T-helper 17 cell (primary cell): ENCODE data around the gene ZGPAT. TPM values are rescaled to one million over a fixed set of nuclear protein-coding genes. Genes with fewer than 3 reads are reported as not detected.
A peak's percentile ranks its signal among the peaks of the same experiment; 100 is the strongest.
"Not testable (repeated sequence)": the region's sequence is repeated elsewhere in the genome, so short reads cannot be mapped to it uniquely, and the experiment has no call there.

Source experiments
- ATAC-seq: fragments of 150-1000 bp; cut with Tn5 transposase; 2 replicates; pipeline ENCODE4 v1.10.0; 2021; ENCODE audit warnings: mild to moderate bottlenecking, moderate library complexity
- DNase-seq, 3 donors: peaks; one replicate each; pipeline versions ENCODE4 v3.0.0 to v3.0.0-alpha.2; 2020 to 2021
- H3K9me3 ChIP-seq: one replicate; pipeline ENCODE4 v1.7.0; 2013; ENCODE audit warnings: low read length, mild to moderate bottlenecking; ENCODE audit not compliant: control insufficient read depth, poor library complexity, severe bottlenecking
- H3K27ac Mint-ChIP-seq: one replicate; pipeline ENCODE4 v1.8.0; 2022; ENCODE audit warnings: mild to moderate bottlenecking, moderate library complexity, mixed read lengths
- H3K27me3 Mint-ChIP-seq: one replicate; pipeline ENCODE4 v1.8.0; 2022; ENCODE audit warnings: mixed read lengths
- H3K36me3 Mint-ChIP-seq: one replicate; pipeline ENCODE4 v1.8.0; 2022; ENCODE audit warnings: low read depth, mixed read lengths
- H3K4me1 Mint-ChIP-seq: one replicate; pipeline ENCODE4 v1.8.0; 2022; ENCODE audit warnings: mild to moderate bottlenecking, mixed read lengths
- H3K4me3 Mint-ChIP-seq: one replicate; pipeline ENCODE4 v1.8.0; 2022; ENCODE audit warnings: mild to moderate bottlenecking, moderate library complexity, mixed read lengths
- total RNA-seq, 4 donors: library from RNA in 2 of 4; stranded (reverse) in 2 of 4; gene quantifications; one replicate each; pipeline ENCODE4 v1.2.3 and lab custom pipeline; 2022 to 2026

The ZGPAT gene
- total RNA-seq, 2 donors from 2014 or later: 35.0 to 39.8 TPM

DNA sequence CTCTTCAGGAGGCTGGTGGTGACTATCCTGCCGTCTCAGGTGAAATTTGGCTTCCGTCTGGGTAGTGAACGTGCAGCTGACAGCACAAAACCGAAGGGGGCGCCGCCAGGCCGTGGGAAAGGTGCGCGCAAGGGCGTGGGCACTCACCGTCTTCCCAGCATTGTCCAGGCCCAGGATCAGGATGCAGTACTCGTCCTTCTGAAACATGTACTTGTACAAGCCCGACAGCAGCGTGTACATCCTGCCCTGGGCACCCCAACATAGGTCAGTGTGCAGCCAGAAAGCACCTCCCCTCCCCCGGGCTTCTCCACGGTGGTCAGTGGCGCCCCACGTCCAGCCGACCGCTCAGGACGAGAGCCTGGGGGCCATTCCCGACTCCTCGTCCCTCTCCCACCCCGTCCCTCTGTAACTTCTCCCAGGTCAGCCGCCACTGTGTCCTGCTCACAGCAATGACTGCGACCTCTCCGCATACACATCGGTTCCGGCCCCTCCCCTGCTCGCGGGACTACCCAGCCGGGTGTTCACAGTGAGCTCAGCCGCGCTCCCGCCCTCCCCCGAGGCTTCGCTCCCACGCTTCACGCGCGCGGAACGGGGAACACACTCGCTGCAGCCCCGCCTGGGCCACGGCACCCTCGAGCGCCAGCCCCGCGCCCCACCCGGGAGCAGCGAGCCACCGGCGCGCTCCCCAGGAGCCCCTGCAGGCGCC is 834 bp upstream of the ZGPAT start:
- peaks cover 2% of the 10 kb centered on the region for H3K36me3 Mint-ChIP-seq
- no peaks in the 10 kb centered on the region for H3K27me3 Mint-ChIP-seq
- ATAC-seq (peak; percentile 70), DNase-seq (peak; percentile 41 to 54 (median 53))
- peaks cover 29% of the 10 kb centered on the region for H3K4me1 Mint-ChIP-seq
- H3K4me3 Mint-ChIP-seq: peak overlapping the region; percentile 89
- H3K9me3 ChIP-seq: no peaks in the 10 kb centered on the region
- peak overlapping the region; percentile 88 for H3K27ac Mint-ChIP-seq

DNA sequence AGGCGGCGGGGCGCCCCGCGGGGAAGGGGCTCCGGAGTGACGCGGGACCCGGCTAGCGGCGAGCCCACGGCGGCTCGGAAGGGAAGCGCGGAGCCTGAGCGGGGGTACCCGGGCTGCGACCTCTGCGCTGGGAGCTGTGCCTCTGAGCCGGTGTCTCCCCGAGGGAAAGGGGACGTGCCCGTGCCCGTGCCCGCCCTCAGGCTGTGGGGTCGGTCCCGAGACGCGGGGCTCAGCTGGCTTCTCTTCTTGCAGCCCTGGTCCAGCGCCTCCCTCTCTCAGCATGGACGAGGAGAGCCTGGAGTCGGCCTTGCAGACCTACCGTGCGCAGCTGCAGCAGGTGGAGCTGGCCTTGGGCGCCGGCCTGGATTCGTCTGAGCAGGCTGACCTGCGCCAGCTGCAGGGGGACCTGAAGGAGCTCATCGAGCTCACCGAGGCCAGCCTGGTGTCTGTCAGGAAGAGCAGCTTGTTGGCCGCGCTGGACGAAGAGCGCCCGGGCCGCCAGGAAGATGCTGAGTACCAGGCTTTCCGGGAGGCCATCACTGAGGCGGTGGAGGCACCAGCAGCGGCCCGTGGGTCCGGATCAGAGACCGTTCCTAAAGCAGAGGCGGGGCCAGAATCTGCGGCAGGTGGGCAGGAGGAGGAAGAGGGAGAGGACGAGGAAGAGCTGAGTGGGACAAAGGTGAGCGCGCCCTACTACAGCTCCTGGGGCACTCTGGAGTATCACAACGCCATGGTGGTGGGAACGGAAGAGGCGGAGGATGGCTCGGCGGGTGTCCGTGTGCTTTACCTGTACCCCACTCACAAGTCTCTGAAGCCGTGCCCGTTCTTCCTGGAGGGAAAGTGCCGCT is 686 bp downstream of the ZGPAT start:
- Mint-ChIP-seq H3K4me1 (peaks cover 26% of the 10 kb centered on the region), H3K27me3 (no peaks in the 10 kb centered on the region), H3K4me3 (peak overlapping the region; percentile 89), H3K27ac (peak overlapping the region; percentile 73), H3K36me3 (peaks cover 3% of the 10 kb centered on the region)
- DNase-seq (no peak), ATAC-seq (no peak)
- no peaks in the 10 kb centered on the region for H3K9me3 ChIP-seq

DNA sequence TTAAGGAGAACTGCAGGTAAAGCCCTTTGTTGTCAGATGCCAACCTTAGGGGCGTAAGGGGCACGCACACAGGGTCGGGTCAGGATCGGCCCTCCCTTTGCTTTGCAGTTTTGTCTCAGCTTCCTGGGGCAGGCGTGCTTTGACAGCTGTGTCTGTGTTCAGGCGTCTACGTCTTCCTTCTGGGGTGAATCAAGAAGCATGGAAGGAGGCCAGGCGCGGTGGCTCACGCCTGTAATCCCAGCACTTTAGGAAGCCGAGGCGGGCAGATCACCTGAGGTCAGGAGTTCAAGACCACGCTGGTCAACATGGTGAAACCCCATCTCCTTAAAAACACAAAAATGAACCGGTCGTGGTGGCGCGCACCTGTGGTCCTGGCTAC is 1.3 kb downstream of the ZGPAT start:
- ATAC-seq: no peak
- H3K27me3 Mint-ChIP-seq: no peaks in the 10 kb centered on the region
- peak overlapping the region; percentile 73 for H3K27ac Mint-ChIP-seq
- peak overlapping the region; percentile 89 for H3K4me3 Mint-ChIP-seq
- no peaks in the 10 kb centered on the region for H3K9me3 ChIP-seq
- DNase-seq: no peak
- peaks cover 26% of the 10 kb centered on the region for H3K4me1 Mint-ChIP-seq
- peaks cover 3% of the 10 kb centered on the region for H3K36me3 Mint-ChIP-seq

DNA sequence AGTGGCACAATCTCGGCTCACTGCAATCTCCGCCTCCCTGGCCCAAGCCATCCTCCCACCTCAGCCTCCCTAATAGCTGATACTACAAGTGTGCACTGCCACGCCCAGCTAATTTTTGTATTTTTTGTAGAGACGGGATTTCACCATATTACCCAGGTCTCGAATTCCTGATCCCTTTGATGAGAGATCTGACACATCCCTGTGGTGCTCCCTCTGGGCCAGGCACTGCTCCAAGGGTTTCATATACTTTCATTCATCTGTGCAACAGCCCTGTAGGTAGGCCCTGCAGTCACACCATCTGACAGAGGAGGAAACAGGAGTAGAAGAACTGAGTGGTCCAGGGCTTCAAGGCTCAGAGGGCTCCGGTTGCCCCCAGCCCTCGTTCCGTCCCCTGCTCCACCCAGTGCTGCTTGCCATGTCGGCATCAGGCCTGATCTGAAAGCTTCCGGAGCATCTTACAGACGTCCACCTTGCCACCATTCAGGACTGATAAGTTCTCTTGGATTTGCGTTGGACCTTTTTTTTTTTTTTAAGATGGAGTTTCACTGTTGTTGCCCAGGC is 3.3 kb downstream of the ZGPAT start:
- peaks cover 5% of the 10 kb centered on the region for H3K36me3 Mint-ChIP-seq
- H3K4me3 Mint-ChIP-seq: peak overlapping the region; percentile 64
- no peaks in the 10 kb centered on the region for H3K27me3 Mint-ChIP-seq
- ATAC-seq: no peak
- DNase-seq: no peak
- H3K9me3 ChIP-seq: peaks cover 4% of the 10 kb centered on the region
- peaks cover 27% of the 10 kb centered on the region for H3K4me1 Mint-ChIP-seq
- peak overlapping the region; percentile 24 for H3K27ac Mint-ChIP-seq

DNA sequence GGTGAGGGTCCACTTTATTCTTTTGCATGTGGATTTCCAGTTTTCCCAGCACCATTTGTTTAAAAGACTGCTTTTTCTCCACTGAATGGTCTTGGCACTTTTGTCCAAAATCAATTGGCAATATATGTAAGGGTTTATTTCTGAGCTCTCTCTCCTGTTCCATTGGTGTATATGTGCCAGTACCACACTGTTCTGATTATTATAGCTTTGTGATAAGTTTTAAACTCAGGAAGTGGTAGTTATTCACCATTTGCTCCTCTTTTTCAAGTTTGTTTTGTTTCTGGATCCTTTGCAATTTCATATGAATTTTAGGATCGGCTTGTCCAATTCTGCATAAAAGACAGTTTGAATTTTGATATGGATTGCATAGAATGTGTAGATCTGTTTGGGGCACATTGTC is 4.4 kb downstream of the ZGPAT start:
- H3K36me3 Mint-ChIP-seq: peaks cover 5% of the 10 kb centered on the region
- H3K27ac Mint-ChIP-seq: no peak overlapping the region
- DNase-seq (no peak), ATAC-seq (no peak)
- peaks cover 26% of the 10 kb centered on the region for H3K4me1 Mint-ChIP-seq
- H3K4me3 Mint-ChIP-seq: peak overlapping the region; percentile 2
- H3K9me3 ChIP-seq: peaks cover 4% of the 10 kb centered on the region
- H3K27me3 Mint-ChIP-seq: no peaks in the 10 kb centered on the region

DNA sequence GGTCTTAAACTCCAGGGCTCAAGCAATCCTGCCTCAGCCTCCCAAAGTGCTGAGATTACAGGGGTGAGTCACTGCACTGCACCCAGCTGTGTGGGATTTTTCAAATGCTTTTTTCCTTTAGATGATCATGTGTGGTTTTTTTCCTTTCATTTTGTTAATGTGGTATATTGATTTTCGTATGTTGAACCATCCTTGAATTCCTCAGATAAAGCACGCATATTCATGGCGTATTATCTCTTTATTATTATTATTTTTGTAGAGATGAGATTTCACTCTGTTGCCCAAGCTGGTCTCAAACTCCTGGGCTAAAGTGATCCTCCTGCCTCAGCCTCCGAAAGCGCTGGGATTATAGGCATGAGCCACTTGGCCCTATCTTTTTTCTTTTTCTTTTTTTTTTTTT is 7.0 kb downstream of the ZGPAT start:
- no peaks in the 10 kb centered on the region for H3K27me3 Mint-ChIP-seq
- H3K9me3 ChIP-seq: peaks cover 4% of the 10 kb centered on the region
- no peak overlapping the region for H3K27ac Mint-ChIP-seq
- ATAC-seq (no peak), DNase-seq (no peak)
- H3K36me3 Mint-ChIP-seq: peaks cover 12% of the 10 kb centered on the region
- H3K4me1 Mint-ChIP-seq: peaks cover 23% of the 10 kb centered on the region
- no peak overlapping the region for H3K4me3 Mint-ChIP-seq

DNA sequence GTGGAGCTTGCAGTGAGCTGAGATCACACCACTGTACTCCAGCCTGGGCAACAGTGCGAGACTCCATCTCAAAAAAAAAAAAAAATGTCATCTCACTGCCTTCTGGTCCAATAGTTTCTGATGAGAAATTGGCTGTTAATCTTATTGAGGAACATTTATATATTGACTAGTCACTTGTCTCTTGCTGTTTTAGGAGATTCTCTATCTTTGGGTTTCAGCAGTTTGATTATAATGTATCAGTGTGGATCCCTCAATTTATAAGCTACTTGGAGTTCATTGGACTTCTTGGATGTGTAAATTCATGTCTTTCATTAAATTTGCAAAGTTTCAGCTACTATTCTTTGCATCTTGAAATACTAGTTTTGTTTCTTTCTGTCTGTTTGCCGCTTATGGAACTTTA is 11.2 kb downstream of the ZGPAT start:
- ATAC-seq: no peak

DNA sequence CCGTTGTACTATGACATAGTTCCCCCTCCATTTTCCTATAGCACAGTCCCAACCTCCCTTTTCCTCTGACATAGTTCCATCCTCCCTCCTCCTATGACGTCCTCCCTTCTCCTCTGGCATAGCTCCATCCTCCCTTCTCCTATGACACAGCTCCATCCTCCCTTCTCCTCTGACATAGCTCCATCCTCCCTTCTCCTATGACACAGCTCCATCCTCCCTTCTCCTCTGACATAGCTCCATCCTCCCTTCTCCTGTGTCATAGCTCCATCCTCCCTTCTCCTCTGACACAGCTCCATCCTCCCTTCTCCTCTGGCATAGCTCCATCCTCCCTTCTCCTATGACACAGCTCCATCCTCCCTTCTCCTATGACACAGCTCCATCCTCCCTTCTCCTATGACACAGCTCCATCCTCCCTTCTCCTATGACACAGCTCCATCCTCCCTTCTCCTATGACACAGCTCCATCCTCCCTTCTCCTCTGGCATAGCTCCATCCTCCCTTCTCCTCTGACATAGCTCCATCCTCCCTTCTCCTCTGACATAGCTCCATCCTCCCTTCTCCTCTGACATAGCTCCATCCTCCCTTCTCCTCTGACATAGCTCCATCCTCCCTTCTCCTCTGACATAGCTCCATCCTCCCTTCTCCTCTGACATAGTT is 15.3 kb downstream of the ZGPAT start:
- not testable (repeated sequence) for H3K4me3 Mint-ChIP-seq, DNase-seq, H3K9me3 ChIP-seq, H3K36me3 Mint-ChIP-seq, H3K27me3 Mint-ChIP-seq, ATAC-seq
- peak overlapping the region; percentile 69 for H3K27ac Mint-ChIP-seq
- H3K4me1 Mint-ChIP-seq: peaks cover 18% of the 10 kb centered on the region

More for the DNA sequence above, 11.2 kb downstream of the ZGPAT start:
- Mint-ChIP-seq H3K36me3 (peaks cover 14% of the 10 kb centered on the region), H3K27me3 (no peaks in the 10 kb centered on the region), H3K27ac (no peak overlapping the region), H3K4me1 (peaks cover 25% of the 10 kb centered on the region), H3K4me3 (no peak overlapping the region)
- peaks cover 4% of the 10 kb centered on the region for H3K9me3 ChIP-seq
- no peak for DNase-seq

DNA sequence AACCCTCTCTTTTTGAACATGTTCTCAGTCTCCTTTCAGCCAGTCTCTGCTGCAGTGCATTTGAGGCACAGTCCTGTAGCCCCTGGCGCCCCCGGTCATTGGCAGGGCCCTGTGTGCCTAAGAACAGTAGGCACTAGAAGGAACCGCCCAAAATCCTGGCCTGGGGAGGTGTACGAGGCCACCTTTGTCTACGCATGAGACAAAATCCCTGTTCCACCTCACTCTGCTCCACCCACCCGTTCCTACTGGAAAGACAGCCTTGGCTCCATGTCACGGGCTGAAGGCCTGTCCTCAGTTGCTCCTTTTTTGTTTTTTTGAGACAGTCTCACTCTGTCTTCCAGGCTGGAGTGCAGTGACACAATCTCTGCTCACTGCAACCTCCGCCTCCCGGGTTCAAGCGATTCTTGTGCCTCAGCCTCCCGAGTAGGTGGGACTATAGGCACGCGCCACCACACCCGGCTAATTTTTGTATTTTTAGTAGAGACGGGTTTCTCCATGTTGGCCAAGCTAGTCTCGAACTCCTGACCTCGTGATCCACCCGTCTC is 22.4 kb downstream of the ZGPAT start:
- peaks cover 22% of the 10 kb centered on the region for H3K4me1 Mint-ChIP-seq

DNA sequence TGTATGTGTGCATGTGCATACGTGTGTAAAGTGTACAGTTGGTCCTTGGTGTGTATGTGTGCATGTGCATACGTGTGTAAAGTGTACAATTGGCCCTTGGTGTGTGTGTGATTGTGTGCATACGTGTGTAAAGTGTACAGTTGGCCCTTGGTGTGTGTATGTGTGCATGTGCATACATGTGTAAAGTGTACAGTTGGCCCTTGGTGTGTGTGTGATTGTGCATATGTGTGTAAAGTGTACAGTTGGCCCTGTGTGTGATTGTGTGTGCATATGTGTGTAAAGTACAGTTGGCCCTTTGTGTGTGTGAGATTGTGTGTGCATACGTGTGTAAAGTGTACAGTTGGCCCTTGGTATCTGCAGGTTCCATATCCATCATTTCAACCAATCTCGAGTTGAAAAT is 23.6 kb downstream of the ZGPAT start:
- Mint-ChIP-seq H3K4me3 (no peak overlapping the region), H3K27ac (no peak overlapping the region), H3K36me3 (peaks cover 3% of the 10 kb centered on the region), H3K4me1 (peaks cover 33% of the 10 kb centered on the region), H3K27me3 (no peaks in the 10 kb centered on the region)
- H3K9me3 ChIP-seq: no peaks in the 10 kb centered on the region
- no peak for ATAC-seq
- DNase-seq: no peak

More for the DNA sequence above, 22.4 kb downstream of the ZGPAT start:
- H3K27ac Mint-ChIP-seq, ATAC-seq, DNase-seq, H3K27me3 Mint-ChIP-seq, H3K9me3 ChIP-seq, H3K36me3 Mint-ChIP-seq, H3K4me3 Mint-ChIP-seq: not testable (repeated sequence)

DNA sequence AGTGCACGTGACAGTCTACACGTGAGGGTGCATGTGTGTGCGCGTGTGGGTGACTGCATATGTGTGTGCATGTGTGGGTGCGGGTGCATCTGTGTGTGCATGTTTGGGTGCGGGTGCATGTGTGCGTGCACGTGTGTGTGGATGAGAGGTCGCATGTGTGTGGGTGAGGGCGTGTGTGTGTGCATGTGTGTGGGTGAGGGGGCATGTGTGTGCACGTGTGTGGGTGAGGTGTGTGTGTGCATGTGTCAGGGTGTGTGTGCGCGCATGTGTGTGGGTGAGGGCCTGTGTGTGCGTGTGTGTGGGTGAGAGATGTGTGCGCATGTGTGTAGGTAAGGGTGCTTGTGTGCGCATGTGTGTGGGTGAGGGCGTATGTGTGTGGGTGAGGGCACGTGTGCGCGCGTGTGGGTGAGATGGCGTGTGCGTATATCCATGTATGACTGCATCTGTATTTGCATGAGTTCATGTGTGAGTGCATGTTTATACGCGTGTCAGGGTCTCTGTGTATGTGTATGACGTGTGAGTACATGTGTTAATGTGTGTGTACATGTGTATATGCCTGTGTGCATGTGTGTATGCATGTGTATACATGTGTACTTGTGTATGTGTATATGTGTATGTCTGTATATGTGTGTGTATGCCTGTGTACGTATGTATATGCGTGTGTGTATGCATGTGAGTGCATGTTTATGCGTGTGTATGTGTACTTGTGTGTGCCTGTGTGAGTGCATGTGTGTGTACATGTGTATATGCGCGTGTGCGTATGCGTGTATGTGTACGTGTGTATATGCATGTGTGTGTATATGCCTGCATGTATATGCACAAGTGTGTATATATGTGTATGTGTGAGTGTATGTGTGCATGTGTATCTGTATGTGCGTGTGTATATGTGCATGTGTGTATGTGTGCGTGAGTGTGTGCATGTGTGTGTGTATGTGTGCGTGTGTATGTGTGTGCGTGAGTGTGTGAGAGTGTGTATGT is 24.6 kb downstream of the ZGPAT start:
- H3K9me3 ChIP-seq: no peaks in the 10 kb centered on the region
- H3K27ac Mint-ChIP-seq: no peak overlapping the region
- DNase-seq (no peak), ATAC-seq (no peak)
- no peaks in the 10 kb centered on the region for H3K27me3 Mint-ChIP-seq
- peaks cover 3% of the 10 kb centered on the region for H3K36me3 Mint-ChIP-seq
- no peak overlapping the region for H3K4me3 Mint-ChIP-seq
- H3K4me1 Mint-ChIP-seq: peaks cover 31% of the 10 kb centered on the region

DNA sequence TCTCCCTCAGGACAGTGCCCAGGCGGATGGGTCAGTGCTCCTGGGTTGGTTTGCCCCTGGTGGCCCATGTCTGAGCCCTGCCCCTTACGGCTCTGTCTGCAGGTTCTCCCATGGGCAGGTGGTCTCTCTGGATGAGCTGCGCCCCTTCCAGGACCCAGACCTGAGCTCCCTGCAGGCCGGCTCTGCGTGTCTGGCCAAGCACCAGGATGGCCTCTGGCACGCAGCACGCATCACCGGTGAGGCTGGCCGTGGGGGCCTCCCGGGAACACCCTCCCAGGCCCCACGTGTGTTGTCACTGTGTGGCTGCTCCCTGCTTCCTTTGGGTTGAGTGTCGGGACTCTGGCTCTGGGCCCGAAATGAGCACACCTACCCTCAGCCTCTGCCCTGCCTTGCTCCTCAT is 25.3 kb downstream of the ZGPAT start:
- H3K27ac Mint-ChIP-seq: no peak overlapping the region
- H3K9me3 ChIP-seq: no peaks in the 10 kb centered on the region
- H3K27me3 Mint-ChIP-seq: no peaks in the 10 kb centered on the region
- H3K4me1 Mint-ChIP-seq: peaks cover 28% of the 10 kb centered on the region
- no peak for DNase-seq
- no peak overlapping the region for H3K4me3 Mint-ChIP-seq
- peaks cover 3% of the 10 kb centered on the region for H3K36me3 Mint-ChIP-seq
- ATAC-seq: no peak
